Measurements from ENCODE around the gene CACNA2D2.

CACNA2D2 gene

GRCh38 chr3:50493623-50494022, 9.8 kb downstream of the CACNA2D2 start:
- no peak for ATAC-seq

- no peak for ATAC-seq
Measured at GRCh38 chr3:50493086-50493485, 10.3 kb downstream of the CACNA2D2 start.

GRCh38 chr3:50491023-50491422, 12.4 kb downstream of the CACNA2D2 start:
- no peak for ATAC-seq

- ATAC-seq = no peak
Measured at GRCh38 chr3:50490424-50490823, 13.0 kb downstream of the CACNA2D2 start.

- no peak for ATAC-seq
Measured at GRCh38 chr3:50487181-50487580, 16.3 kb downstream of the CACNA2D2 start.

- no peak for ATAC-seq
Measured at GRCh38 chr3:50486219-50486888, 17.1 kb downstream of the CACNA2D2 start.

GRCh38 chr3:50484722-50485121, 18.7 kb downstream of the CACNA2D2 start:
- no peak for ATAC-seq

- ATAC-seq = no peak
Measured at GRCh38 chr3:50483374-50483773, 20.1 kb downstream of the CACNA2D2 start.

GRCh38 chr3:50481992-50482391, 21.4 kb downstream of the CACNA2D2 start:
- ATAC-seq = no peak

- no peak for ATAC-seq
Measured at GRCh38 chr3:50480471-50480870, 23.0 kb downstream of the CACNA2D2 start.

- no peak for ATAC-seq
Measured at GRCh38 chr3:50479523-50479922, 23.9 kb downstream of the CACNA2D2 start.

GRCh38 chr3:50478671-50479260, 24.7 kb downstream of the CACNA2D2 start:
- no peak for ATAC-seq

- ATAC-seq = no peak
Measured at GRCh38 chr3:50478051-50478450, 25.4 kb downstream of the CACNA2D2 start.

GRCh38 chr3:50475348-50475747, 28.1 kb downstream of the CACNA2D2 start:
- ATAC-seq = no peak

GRCh38 chr3:50474717-50475116, 28.7 kb downstream of the CACNA2D2 start:
- no peak for ATAC-seq

- ATAC-seq = no peak
Measured at GRCh38 chr3:50473768-50474167, 29.7 kb downstream of the CACNA2D2 start.

GRCh38 chr3:50472958-50473357, 30.5 kb downstream of the CACNA2D2 start:
- ATAC-seq = no peak

GRCh38 chr3:50470658-50471057, 32.8 kb downstream of the CACNA2D2 start:
- no peak for ATAC-seq

GRCh38 chr3:50467919-50468318, 35.5 kb downstream of the CACNA2D2 start:
- no peak for ATAC-seq

- no peak for ATAC-seq
Measured at GRCh38 chr3:50466177-50466576, 37.3 kb downstream of the CACNA2D2 start.

- ATAC-seq = no peak
Measured at GRCh38 chr3:50464569-50464968, 38.9 kb downstream of the CACNA2D2 start.

GRCh38 chr3:50459785-50460184, 43.6 kb downstream of the CACNA2D2 start:
- no peak for ATAC-seq

- no peak for ATAC-seq
Measured at GRCh38 chr3:50457988-50458387, 45.4 kb downstream of the CACNA2D2 start.

- ATAC-seq = no peak
Measured at GRCh38 chr3:50455161-50456018, 48.0 kb downstream of the CACNA2D2 start.
